ENCODE results near the gene KDM6A.
A peak's percentile ranks its signal among the peaks of the same experiment; 100 is the strongest.
"Not testable (repeated sequence)": the region's sequence is repeated elsewhere in the genome, so short reads cannot be mapped to it uniquely, and the experiment has no call there.

Gene KDM6A

GRCh38 chrX:44890247-44890646 lies 17.3 kb downstream of the KDM6A start:
- DNase-seq: no peak

GRCh38 chrX:44890687-44891086 lies 17.7 kb downstream of the KDM6A start:
- DNase-seq: not testable (repeated sequence)

- no peak for DNase-seq
These were observed 18.7 kb downstream of the KDM6A start for GRCh38 chrX:44891642-44892041.

- DNase-seq: no peak
These were observed 23.8 kb downstream of the KDM6A start for GRCh38 chrX:44896876-44897186.

- no peak for DNase-seq
These were observed 24.6 kb downstream of the KDM6A start for GRCh38 chrX:44897539-44897938.

GRCh38 chrX:44898411-44899221 lies 25.6 kb downstream of the KDM6A start:
- peak; percentile 65 for DNase-seq

- no peak for DNase-seq
These were observed 27.0 kb downstream of the KDM6A start for GRCh38 chrX:44899946-44900345.

- no peak for DNase-seq
These were observed 30.1 kb downstream of the KDM6A start for GRCh38 chrX:44903107-44903506.

- no peak for DNase-seq
These were observed 31.0 kb downstream of the KDM6A start for GRCh38 chrX:44903830-44904530.

GRCh38 chrX:44904542-44905115 lies 31.6 kb downstream of the KDM6A start:
- no peak for DNase-seq

GRCh38 chrX:44906041-44906440 lies 33.1 kb downstream of the KDM6A start:
- DNase-seq: no peak

GRCh38 chrX:44906542-44906941 lies 33.6 kb downstream of the KDM6A start:
- DNase-seq: no peak

GRCh38 chrX:44908153-44908552 lies 35.2 kb downstream of the KDM6A start:
- DNase-seq: no peak

GRCh38 chrX:44908827-44909226 lies 35.8 kb downstream of the KDM6A start:
- DNase-seq: no peak

GRCh38 chrX:44910508-44910907 lies 37.5 kb downstream of the KDM6A start:
- DNase-seq: not testable (repeated sequence)

- not testable (repeated sequence) for DNase-seq
These were observed 38.1 kb downstream of the KDM6A start for GRCh38 chrX:44911074-44911600.

- no peak for DNase-seq
These were observed 40.9 kb downstream of the KDM6A start for GRCh38 chrX:44913656-44914531.

- DNase-seq: no peak
These were observed 41.7 kb downstream of the KDM6A start for GRCh38 chrX:44914532-44915198.

GRCh38 chrX:44915361-44915868 lies 42.4 kb downstream of the KDM6A start:
- DNase-seq: no peak

GRCh38 chrX:44918722-44919121 lies 45.7 kb downstream of the KDM6A start:
- DNase-seq: no peak

- no peak for DNase-seq
These were observed 50.0 kb downstream of the KDM6A start for GRCh38 chrX:44922980-44923379.

GRCh38 chrX:44927398-44927797 lies 54.4 kb downstream of the KDM6A start:
- no peak for DNase-seq

All from NCI-H510A (cell line).